GM20431 (cell line): Measurements from ENCODE around the gene CSTPP1.
"Not testable (repeated sequence)": the region's sequence is repeated elsewhere in the genome, so short reads cannot be mapped to it uniquely, and the experiment has no call there.

Experiments
- in situ Hi-C: fragments of 300-500 bp; cut with MseI, MboI; formaldehyde crosslinking; loops from one replicate; pipeline ENCODE4 v1.15.0; 2020; ENCODE audit warnings: low sequenced_read_pairs; ENCODE audit not compliant: unreplicated experiment

CSTPP1 gene

DNA sequence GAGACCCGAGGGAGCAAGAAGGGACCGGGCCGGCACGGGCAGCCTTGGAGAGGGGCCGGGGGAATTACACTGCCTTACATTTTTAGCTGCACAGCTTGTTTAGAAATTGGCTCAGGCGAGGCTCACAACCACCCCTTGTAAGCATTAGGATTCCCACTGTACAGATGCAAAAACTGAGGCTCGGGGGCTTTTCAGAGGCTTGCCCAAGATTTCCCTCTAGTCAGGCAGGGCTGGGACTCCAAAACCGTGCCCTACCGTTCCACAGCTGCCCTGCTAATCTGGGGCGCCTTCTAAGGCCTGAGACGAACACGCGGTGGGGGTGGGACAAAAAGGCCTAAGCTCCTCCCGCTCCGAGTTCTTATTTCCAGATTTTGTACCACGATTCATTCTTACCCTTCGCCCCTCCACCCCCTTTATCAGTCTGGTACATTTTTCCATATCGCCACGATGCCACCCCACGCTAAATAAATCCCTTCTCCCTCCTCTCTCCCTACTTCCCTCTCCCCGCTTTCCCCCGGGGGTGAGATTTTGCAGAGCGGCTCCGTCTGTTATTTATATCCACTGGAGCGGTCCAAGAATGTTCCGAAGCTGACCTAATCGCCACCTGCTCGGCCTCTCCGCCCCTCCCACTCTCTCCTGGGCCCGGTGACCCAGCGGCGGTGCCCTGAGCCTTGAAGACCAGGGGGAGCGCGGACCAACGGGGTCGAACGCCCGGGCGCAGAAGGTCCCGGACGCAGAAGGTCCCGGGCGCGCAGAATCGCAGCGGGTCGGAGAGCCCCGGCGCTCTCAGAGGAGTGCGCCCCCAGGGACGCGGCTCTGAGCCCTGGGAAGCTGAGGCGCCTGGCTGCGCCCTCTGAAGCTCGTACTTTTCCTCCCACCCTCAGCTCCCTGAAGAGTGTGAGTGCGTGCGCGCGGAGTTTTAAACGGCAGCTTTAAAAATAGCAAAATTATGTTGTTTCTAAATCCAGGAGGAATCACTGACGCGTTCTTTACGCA is 250.4 kb downstream of the CSTPP1 start:
- in situ Hi-C loops: no loop called here

DNA sequence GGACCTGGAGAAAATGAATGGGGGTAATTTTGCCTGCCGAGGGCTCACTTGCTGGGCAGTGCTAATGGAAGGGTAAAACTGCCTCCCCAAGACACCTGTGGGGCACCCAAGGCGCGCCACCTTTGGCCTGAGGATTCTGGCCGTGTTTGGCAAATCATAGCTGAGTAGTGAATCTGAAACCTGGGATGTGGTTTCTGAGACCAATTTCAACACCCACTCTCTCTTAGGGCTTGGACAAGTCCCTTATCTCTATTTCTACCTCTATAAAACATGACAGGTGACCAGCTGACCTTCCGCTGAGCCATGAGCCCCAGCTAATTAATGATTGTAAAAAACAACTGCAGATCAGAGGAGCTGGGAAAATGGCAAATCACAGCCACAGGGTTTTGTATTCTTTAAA is 251.2 kb downstream of the CSTPP1 start:
- in situ Hi-C loops: no loop called here

DNA sequence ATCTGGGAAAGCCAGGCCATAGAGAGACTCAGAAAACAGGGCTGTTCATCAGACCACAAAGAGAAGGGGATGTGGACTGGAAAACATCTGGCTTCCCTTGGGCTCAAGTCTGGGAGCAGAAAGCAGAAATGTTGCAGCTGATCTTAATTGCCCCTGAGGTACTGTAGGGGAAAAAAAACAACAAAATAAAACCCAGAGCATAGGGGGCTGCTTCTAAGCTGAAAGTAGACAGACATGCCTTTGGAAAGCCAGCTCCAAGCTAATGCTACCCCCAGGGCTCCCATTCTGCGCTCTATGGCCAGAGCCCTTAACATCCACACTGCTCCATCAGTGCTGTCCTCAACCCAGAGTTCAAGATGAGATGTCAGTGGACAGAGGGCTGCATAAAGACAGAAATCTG is 251.7 kb downstream of the CSTPP1 start:
- in situ Hi-C loops: no loop called here

DNA sequence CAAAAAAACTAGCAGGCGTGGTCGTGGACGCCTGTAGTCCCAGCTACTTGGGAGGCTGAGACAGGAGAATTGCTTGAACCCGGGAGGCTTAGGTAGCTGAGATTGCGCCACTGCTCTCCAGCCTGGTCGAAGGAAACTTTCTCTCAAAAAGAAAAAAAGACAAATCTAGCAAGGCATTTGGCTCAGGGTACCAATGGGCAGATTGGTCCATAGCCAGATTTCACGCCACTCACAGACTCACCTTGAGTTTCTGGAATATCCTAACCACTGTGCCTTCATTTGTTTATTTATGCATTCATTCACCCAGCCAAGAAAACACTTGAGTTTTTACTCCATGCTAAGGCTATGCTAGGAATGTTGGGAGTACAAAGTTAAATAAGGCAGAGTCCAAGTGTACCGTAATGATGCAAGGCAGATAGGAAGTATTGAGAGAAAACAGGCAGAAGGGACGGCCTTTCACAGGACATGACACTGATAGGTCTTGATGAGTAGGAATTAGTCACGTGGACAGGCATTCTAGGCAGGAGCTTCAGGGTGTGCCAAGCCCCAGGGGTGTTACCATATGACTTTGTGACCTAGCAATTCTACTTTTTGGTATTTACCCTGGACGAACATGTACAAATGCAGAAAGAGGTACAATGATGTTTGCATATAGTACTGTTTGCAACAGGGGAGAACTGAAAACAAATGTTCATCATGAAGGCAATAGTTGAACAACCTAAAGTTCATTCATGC is 252.7 kb downstream of the CSTPP1 start:
- in situ Hi-C loops: no loop called here

DNA sequence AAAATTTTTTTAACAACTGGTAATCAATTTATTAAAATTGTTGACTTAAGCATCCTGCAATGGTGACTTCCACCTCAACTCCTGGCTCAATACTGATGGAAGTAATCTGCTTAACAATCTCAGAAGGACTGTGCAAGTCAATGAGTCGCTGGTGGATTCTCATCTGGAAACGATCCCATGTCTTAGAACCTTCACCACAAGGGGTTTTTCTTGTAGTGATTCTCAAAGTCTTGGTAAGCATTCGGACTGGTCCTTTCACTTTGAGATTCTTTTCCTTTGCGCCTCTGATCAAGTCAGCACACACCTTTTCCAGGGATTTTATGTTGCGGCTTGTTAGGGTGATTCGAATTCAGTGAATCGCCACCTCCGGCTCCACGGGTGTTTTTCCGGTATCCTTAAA is 254.6 kb downstream of the CSTPP1 start:
- in situ Hi-C loops: not testable (repeated sequence)

DNA sequence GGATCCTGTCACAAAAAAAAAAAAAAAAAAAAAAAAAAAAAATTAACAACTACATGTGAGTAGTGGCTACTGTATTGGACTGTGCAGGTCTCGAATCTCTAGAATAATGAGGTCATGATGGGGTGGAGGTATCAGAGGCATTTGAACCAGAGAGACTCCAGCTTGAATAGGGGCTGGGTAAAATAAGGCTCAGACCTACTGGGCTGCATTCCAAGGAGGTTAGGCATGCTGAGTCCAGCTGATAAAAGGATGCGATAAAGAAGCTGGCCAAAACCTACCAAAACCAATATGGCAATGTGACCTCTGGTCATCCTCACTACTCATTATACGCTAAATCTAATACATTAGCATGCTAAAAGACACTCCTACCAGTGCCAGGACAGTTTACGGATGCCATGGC is 255.6 kb downstream of the CSTPP1 start:
- in situ Hi-C loops: no loop called here

DNA sequence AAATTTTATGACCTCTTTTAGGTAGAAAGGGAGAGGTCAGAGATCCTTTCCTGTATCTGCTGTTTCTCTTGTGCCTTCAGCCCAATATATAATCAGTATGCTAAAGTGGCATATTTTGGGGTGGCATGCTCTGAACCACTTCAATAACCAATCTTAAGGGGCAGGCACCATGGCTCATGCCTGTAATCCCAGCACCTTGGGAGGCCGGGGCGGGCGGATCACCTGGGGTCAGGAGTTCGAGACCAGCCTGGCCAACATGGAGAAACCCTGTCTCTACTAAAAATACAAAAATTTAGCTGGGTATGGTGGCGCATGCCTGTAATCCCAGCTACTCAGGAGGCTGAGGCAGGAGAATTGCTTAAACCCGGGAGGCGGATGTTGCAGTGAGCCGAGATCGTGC is 261.6 kb downstream of the CSTPP1 start:
- in situ Hi-C loops: not testable (repeated sequence)

DNA sequence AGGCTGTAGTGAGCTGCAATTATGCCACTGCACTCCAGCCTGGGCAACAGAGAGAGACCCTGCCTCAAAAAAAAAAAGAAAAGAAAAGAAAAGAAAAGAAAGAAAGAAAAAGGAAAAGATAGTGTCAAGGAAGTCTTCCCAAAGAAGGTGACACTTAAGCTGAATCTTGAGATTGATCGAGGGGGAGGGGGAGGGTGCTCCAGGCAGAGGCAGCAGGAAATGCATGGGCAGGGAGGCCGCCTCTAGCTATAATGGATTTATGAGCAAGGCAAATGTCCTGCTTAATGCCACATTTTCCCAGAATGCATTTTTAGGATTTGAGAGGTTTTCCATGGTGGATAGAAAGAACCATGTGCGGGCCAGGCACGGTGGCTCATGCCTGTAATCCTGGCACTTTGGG is 264.5 kb downstream of the CSTPP1 start:
- in situ Hi-C loops: no loop called here

DNA sequence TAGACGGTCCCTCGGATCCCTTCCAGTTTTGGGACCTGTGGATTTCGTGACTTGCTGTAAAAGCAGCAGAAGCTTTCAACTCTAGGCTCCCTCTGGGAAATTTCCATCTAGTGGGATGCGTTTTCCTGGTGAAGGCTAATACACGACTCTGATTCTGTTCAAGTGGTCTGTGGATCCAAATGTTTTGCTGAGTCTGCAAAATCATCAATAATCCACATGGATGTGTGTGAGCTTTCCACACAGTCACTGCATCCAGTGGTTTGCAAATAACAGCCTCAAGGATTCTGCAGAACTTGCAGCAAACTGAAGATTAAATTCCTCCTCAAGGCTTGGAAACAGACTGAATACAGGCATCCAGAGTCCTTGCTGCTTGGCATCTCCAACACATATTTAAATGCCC is 266.0 kb downstream of the CSTPP1 start:
- in situ Hi-C loops: no loop called here

DNA sequence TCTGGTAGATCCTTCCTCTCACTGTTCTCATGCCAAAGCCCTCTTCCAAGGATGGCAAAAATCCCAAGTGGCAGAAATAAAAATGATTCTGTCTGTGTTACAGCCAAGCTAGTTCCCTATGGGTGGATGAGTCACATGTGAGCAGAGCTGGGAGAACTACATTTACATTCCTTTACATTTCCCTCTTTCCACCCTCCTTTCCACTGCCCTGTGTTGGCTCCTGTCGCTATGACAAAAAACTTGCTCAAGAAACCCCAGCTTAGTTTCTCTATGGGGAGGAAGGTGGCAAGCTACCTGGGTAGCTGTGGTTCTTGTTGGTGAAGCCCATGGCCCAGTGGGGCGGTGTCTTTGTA is 268.1 kb downstream of the CSTPP1 start:
- in situ Hi-C loops: no loop called here

DNA sequence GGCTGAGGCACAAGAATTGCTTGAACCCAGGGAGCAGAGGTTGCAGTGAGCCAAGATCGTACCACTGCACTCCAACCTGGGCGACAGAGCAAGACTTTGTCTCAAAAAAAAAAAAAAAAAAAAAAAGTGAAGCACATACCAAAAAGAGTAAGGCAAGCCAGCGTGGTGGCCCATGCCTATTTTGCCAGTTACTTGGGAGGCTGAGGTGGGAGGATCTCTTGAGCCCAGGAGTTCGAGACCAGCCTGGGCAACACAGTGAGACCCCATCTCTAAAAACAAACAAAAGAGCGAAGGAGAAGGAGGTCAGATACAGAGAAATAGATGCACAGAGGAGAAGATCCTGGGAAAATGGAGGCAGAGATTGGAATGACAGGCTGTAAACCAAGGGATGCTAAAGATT is 270.0 kb downstream of the CSTPP1 start:
- in situ Hi-C loops: not testable (repeated sequence)

DNA sequence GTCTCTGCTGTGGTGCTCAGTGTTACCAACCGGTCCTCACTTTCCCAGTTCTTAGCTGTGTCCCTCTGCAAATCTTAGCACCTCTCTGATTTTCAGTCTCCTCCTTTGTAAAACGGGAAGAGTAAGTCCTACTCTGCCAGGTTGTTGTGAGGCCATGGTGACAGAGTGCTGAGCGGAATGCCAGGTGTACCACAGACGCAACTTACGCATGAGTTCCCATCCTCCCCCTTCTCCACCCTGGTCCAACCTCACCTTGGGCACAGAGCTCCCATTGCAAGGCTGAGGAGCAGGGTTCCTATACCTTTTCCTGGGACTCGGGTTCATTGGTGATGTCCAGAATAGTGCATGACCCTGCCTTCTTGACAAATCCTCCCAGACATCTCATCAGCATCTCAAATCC is 270.9 kb downstream of the CSTPP1 start:
- in situ Hi-C loops: no loop called here

DNA sequence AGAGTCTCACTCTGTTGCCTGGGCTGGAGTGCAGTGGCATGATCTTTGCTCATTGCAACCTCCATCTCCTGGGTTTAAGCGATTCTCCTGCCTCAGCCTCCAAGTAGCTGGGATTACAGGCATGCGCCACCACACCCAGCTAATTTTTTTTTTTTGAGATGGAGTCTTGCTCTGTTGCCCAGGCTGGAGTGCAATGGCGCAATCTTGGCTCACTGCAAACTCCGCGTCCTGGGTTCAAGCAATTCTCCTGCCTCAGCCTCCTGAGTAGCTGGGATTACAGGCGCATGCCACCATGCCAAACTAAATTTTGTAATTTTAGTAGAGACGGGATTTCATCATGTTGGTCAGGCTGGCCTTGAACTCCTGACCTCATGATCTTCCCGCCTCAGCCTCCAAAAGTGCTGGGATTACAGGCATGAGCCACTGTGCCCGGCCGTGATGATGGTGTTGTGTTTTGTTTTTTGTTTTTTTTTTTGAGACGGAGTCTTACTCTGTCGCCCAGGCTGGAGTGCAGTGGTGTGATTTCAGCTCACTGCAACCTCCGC is 271.5 kb downstream of the CSTPP1 start:
- in situ Hi-C loops: not testable (repeated sequence)

DNA sequence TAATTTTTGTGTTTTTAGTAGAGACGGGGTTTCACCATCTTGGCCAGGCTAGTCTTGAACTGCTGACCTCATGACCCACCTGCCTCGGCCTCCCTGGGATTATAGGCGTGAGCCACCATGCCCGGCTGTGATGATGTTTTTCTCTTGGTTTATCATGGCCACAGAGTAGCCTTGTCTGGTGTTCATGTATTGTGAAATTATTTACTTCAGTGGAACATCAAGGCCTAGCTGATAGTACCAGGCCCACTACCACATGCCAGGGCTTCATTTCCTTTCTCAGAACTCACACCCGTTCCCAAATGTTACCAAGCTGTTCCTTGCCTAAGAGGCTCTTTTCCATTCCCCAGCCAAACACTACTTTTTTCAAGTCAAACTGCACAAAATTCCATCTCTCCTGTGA is 272.1 kb downstream of the CSTPP1 start:
- in situ Hi-C loops: no loop called here
